Heart left ventricle (tissue), 16 donors: ENCODE measurements around the gene CCNE1. TPM values are rescaled to one million over a fixed set of nuclear protein-coding genes. Genes with fewer than 3 reads are reported as not detected.

Source experiments
- ATAC-seq, 4 donors: fragments of 200-7000 bp; cut with Tn5 transposase; one replicate each; pipeline ENCODE4 v1.9.1; 2020 to 2022; ENCODE audit warnings: moderate library complexity in 4 of 4, mild to moderate bottlenecking in 3 of 4, moderate number of reproducible peaks in 1 of 4
- DNase-seq, 5 donors: peaks; one replicate each; pipeline ENCODE4 v3.0.0-alpha.2; 2020
- H3K27ac ChIP-seq, 12 donors: fragments of 200-600 bp; sonication (generic) in 4 of 12; one replicate each; pipeline versions ENCODE4 v1.5.0 to v1.8.0; 2016 to 2022; ENCODE audit warnings: mild to moderate bottlenecking in 2 of 12
- H3K27me3 ChIP-seq, 9 donors: fragments of 200-600 bp; sonication (generic) in 2 of 9; one replicate each; pipeline versions ENCODE4 v1.5.1 to v1.8.0; 2016 to 2022; ENCODE audit warnings: mild to moderate bottlenecking in 3 of 9
- H3K36me3 ChIP-seq, 9 donors: fragments of 200-600 bp; sonication (generic) in 2 of 9; one replicate each; pipeline versions ENCODE4 v1.5.0 to v1.8.0; 2018 to 2022; ENCODE audit warnings: mild to moderate bottlenecking in 2 of 9
- H3K4me1 ChIP-seq, 12 donors: fragments of 200-600 bp; sonication (generic) in 4 of 12; one replicate each; pipeline versions ENCODE4 v1.5.0 to v1.8.0; 2016 to 2022; ENCODE audit warnings: mild to moderate bottlenecking in 3 of 12
- H3K4me3 ChIP-seq, 12 donors: fragments of 200-600 bp; sonication (generic) in 4 of 12; one replicate each; pipeline versions ENCODE4 v1.5.0 to v1.8.0; 2017 to 2022; ENCODE audit warnings: mild to moderate bottlenecking in 9 of 12, moderate library complexity in 4 of 12
- H3K9me3 ChIP-seq, 12 donors: fragments of 200-600 bp; sonication (generic) in 4 of 12; one replicate each; pipeline versions ENCODE4 v1.5.0 to v1.8.0; 2016 to 2022; ENCODE audit warnings: mild to moderate bottlenecking in 1 of 12
- CTCF ChIP-seq, 12 donors: fragments of 200-600 bp; sonication (generic) in 4 of 12; IDR thresholded peaks; one replicate each; pipeline versions ENCODE4 v1.5.0 to v1.8.0; 2018 to 2022; ENCODE audit warnings: antibody characterized with exemption in 12 of 12, mild to moderate bottlenecking in 5 of 12
- POLR2A ChIP-seq, 2 donors: fragments of 450-650 bp; IDR thresholded peaks; one replicate each; pipeline ENCODE4 v1.6.1; 2017; ENCODE audit warnings: antibody characterized with exemption in 2 of 2, mild to moderate bottlenecking in 2 of 2, moderate library complexity in 2 of 2
- WGBS, 4 donors: extraction: QIAGEN DNeasy Blood & Tissue Kit in 2 of 4; methylation state at CpG; one replicate each; pipeline versions ENCODE4 v1.1.5 to v1.1.7; 2013 to 2018; 5-methylcytosine and 5-hydroxymethylcytosine counted together
- intact Hi-C, 10 donors: fragments of 100-400 bp; cut with DNase I; formaldehyde crosslinking; loops; one replicate each; pipeline versions ENCODE4 v1.11.1 to v1.14.2; 2022
- long read RNA-seq, 3 donors: library from polyadenylated mRNA; unstranded; transcript quantifications; one replicate each; pipeline ENCODE4 v2.0.0, GENCODE V29; 2020 to 2021
- polyA plus RNA-seq, 2 donors: library from polyadenylated mRNA; stranded (reverse); fragments of 200-250 nt; gene quantifications; one replicate each; pipeline ENCODE4 v1.2.3, GENCODE V29; 2013
- total RNA-seq, 9 donors: library from RNA; depleted of rRNA in 2 of 9; stranded (reverse); fragments of >200 nt in 2 of 9; fragmentation: NEBNext Ultra II Directional in 3 of 9; extraction: Animal tissue kit (Norgen Biotek cat#: 25700) in 3 of 9; gene quantifications; one replicate each; pipeline versions ENCODE4 v1.1.0 to v1.2.4, GENCODE V29; 2016 to 2023
- donor health status: ischemic (EF 13 %, LVEDD 7.1; RV severe dilation, severe dysfunction).
- donor health status: healthy with polysubstance abuse.
- donor health status: DM: no; HTN: yes; CAD: no.
- donor health status: DM: no; HTN: no; CAD: no.
- donor health status: ischemic (EF 25% LVEDD 6.9; RV normal size, moderate dysfunction).
- donor health status: ischemic (EF 25% LVEDD 5.7; RV mildly dilated, moderate dysfunction).
- donor health status: healthy.
- donor health status: DM: yes; HTN: yes; CAD: no.
- donor health status: ischemic (EF 35%, LVEDD 5.7; RV mildly dilated, moderate dysfunction).
- donor health status: nonischemic (EF 11% LVEDD 7.7; RV severe dilation, severe dysfunction).
- donor health status: DM: yes; HTN: yes; CAD: no.
- donor health status: PGD.
- donor health status: ischemic (EF 29% LVEDD 5.4; RV normal size, mild dysfunction).
- donor health status: nonischemic (EF 23%, LVEDD 6.1; RV moderate dilation, normal function).

Gene CCNE1
- 1 to 10 TPM; 1.3 to 5.4 (median 2.5) TPM for total RNA-seq
- 1 to 10 TPM; 1.5 to 4.5 TPM for polyA plus RNA-seq
- long read RNA-seq, donor 1, partial matches to known transcripts: 0 of 3 reads
- long read RNA-seq, donor 1, other reads (novel, unspliced or antisense): 2 of 3 reads
- long read RNA-seq, donor 2: 0 reads
- long read RNA-seq, donor 3, transcript CCNE1-201 (12 exons, 2,043 nt): major isoform, 6 of 8 reads
- long read RNA-seq, donor 3, partial matches to known transcripts: 0 of 8 reads
- long read RNA-seq, donor 3, other reads (novel, unspliced or antisense): 2 of 8 reads

DNA sequence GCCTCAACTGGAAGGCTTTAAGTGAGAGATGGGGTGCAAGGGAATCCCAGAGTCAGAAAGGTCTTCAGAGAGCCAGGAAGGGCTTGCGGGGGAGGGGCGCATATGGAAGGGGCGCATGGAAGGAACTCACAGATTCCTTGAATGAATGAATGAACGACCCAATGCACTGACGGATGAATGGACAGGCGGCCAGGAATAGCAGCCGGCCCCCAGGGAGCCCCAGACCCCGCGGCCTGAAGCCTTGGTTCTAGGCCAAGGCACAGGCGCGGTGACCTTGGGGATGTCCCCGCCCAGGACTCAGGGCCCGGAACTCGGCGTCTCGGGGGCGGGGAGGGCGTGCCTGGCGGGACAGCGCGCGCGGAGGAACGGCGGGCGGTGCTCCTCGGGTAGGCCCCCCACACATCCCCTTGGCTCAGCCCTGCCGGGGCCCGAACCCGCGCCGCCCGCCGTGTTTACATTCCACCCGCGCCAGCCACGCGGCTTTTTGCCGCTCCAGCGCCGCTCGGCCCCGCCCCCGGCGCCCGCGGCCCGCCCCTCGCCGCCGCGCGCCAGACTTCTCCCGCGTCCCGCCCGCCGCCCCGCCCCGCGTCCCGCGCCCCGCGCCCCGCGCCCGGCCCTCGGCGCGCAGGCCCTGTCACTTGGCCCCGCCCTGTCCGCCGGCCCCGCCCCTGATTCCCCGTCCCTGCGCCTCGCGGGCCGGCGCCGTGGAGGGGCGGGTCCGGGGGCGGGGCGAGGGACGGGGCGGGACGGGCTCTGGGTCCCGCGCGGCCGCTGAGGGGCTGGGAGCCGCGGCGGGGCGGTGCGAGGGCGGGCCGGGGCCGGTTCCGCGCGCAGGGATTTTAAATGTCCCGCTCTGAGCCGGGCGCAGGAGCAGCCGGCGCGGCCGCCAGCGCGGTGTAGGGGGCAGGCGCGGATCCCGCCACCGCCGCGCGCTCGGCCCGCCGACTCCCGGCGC lies at the start of gene CCNE1:
CCNE1 (plus strand) TSS at position 867 of the 955 bp plus-strand sequence. CDS start 565 bp downstream, outside the sequence.
- 2 to 12% (median 3%) methylated on average over 11 to 125 of the region's 125 CpGs for WGBS, 4 donors
- ATAC-seq (peak; percentile 91 to 99 (median 98)), DNase-seq (peak; percentile 94 to 97 (median 96))
- Histone ChIP-seq H3K4me3 (peak within 1 kb of the TSS; percentile 37 to 86 (median 64)), H3K36me3 (no peaks in the 10 kb centered on the region), H3K27me3 (no peaks in the 10 kb centered on the region), H3K4me1 (peaks cover 0 to 18% (median 6%) of the 10 kb centered on the region in 12 donors), H3K9me3 (no peaks in the 10 kb centered on the region), H3K27ac (peak within 1 kb of the TSS in 11 of 12 donors; percentile 49 to 73 (median 65))
- intact Hi-C loops: loop anchor here in 9 of 10 donors (1.0 to 10.0 kb wide), 6 partner anchors 33 to 204 kb away; partner anchors contain the start of genes URI1 (in 2 of the 9) and POP4 (in 1 of the 9)
- peak in 1 of 2 donors; percentile 19 for TF ChIP-seq POLR2A (IDR thresholded peaks at IDR 0.05)
- TF ChIP-seq CTCF (IDR thresholded peaks at IDR 0.05): no peak

- peaks cover 0 to 20% (median 0%) of the 10 kb centered on the region in 9 donors for H3K27me3 ChIP-seq
- intact Hi-C loops: loop anchor here in 4 of 10 donors (5.0 to 10.0 kb wide), 3 partner anchors 109 to 892 kb away; no protein-coding TSS in a partner anchor
- no peak overlapping the region for H3K27ac ChIP-seq
- ATAC-seq: no peak
- no peak for TF ChIP-seq CTCF (IDR thresholded peaks at IDR 0.05)
- no peak for TF ChIP-seq POLR2A (IDR thresholded peaks at IDR 0.05)
- no peak overlapping the region for H3K4me3 ChIP-seq
- H3K9me3 ChIP-seq: no peaks in the 10 kb centered on the region
- H3K36me3 ChIP-seq: no peaks in the 10 kb centered on the region
- WGBS, 4 donors: 79 to 85% (median 82%) methylated on average over 4 of the region's 4 CpGs
- DNase-seq: no peak
- peaks cover 0 to 7% (median 0%) of the 10 kb centered on the region in 12 donors for H3K4me1 ChIP-seq
Observed at GRCh38 chr19:29763196-29763595, 48.6 kb upstream of the CCNE1 start.

DNA sequence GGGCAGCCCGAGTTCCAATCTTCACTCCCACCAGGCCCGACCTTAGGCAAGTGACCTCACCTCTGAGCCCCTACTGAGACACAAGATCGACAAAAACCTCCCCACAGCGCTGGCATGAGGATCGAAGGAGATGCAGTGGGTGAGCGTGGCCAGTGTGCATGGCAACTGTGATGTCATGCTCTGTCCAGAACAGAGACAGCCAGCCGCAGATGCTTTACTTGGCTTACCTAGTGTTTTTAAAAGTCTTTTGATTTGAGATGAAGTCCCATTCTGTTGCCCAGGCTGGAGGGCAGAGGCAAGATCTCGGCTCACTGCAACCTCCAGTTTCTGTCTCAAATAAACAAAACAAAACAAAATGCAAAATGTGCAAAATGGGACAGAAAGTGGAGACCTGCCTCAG lies 47.4 kb upstream of the CCNE1 start:
- peaks cover 0 to 20% (median 0%) of the 10 kb centered on the region in 9 donors for H3K27me3 ChIP-seq
- intact Hi-C loops: loop anchor here in 4 of 10 donors (5.0 to 10.0 kb wide), 3 partner anchors 108 to 890 kb away; no protein-coding TSS in a partner anchor
- TF ChIP-seq CTCF (IDR thresholded peaks at IDR 0.05): no peak
- no peak for TF ChIP-seq POLR2A (IDR thresholded peaks at IDR 0.05)
- ATAC-seq (no peak), DNase-seq (no peak)
- peaks cover 0 to 7% (median 0%) of the 10 kb centered on the region in 12 donors for H3K4me1 ChIP-seq
- WGBS, 4 donors: 81 to 90% (median 86%) methylated on average over 8 of the region's 8 CpGs
- no peaks in the 10 kb centered on the region for H3K9me3 ChIP-seq
- no peak overlapping the region for H3K27ac ChIP-seq
- no peaks in the 10 kb centered on the region for H3K36me3 ChIP-seq
- no peak overlapping the region for H3K4me3 ChIP-seq
